NCI-H446 treated with DMSO at 0.1 percent for 48 hours (cell line): ENCODE measurements around the gene SBNO1.

ENCODE experiments used
- DNase-seq: peaks from one replicate; lab custom pipeline; 2025; lab: John Stamatoyannopoulos, UW

The SBNO1 gene

GRCh38 chr12:123270214-123271000, 94.2 kb downstream of the SBNO1 start:
- no peak for DNase-seq

GRCh38 chr12:123269896-123270213, 94.8 kb downstream of the SBNO1 start:
- no peak for DNase-seq

GRCh38 chr12:123269395-123269892, 95.2 kb downstream of the SBNO1 start:
- DNase-seq = peak; percentile 88

GRCh38 chr12:123268850-123269249, 95.8 kb downstream of the SBNO1 start:
- no peak for DNase-seq

- DNase-seq = peak; percentile 76
Measured at GRCh38 chr12:123267991-123268843, 96.4 kb downstream of the SBNO1 start.

- no peak for DNase-seq
Measured at GRCh38 chr12:123267335-123267920, 97.2 kb downstream of the SBNO1 start.

- DNase-seq = no peak
Measured at GRCh38 chr12:123266679-123267277, 97.9 kb downstream of the SBNO1 start.

- no peak for DNase-seq
Measured at GRCh38 chr12:123265851-123266678, 98.6 kb downstream of the SBNO1 start.

- peak; percentile 11 for DNase-seq
Measured at GRCh38 chr12:123264642-123265041, 100.0 kb downstream of the SBNO1 start.

- DNase-seq = no peak
Measured at GRCh38 chr12:123263196-123263817, 101.3 kb downstream of the SBNO1 start.

GRCh38 chr12:123261196-123261595, 103.5 kb downstream of the SBNO1 start:
- DNase-seq = no peak

- no peak for DNase-seq
Measured at GRCh38 chr12:123260081-123260480, 104.6 kb downstream of the SBNO1 start.

GRCh38 chr12:123258593-123258992, 106.1 kb downstream of the SBNO1 start:
- DNase-seq = no peak

GRCh38 chr12:123254853-123255446, 109.7 kb downstream of the SBNO1 start:
- no peak for DNase-seq

GRCh38 chr12:123253641-123254459, 110.8 kb downstream of the SBNO1 start:
- DNase-seq = peak; percentile 96

GRCh38 chr12:123252365-123252764, 112.3 kb downstream of the SBNO1 start:
- peak; percentile 95 for DNase-seq

GRCh38 chr12:123251403-123252076, 113.1 kb downstream of the SBNO1 start:
- DNase-seq = no peak

GRCh38 chr12:123250471-123251383, 113.9 kb downstream of the SBNO1 start:
- DNase-seq = peak; percentile 73
